AG04449 (cell line): ENCODE measurements around the gene ADGRF1.
"Not testable (repeated sequence)": the region's sequence is repeated elsewhere in the genome, so short reads cannot be mapped to it uniquely, and the experiment has no call there.

Source experiments
- CTCF ChIA-PET: fragments of 350-600 bp; formaldehyde crosslinking; extraction: SDS; loops from one replicate; lab custom pipeline; 2021; ENCODE audit warnings: antibody characterized with exemption; lab: Yijun Ruan, JAX
- POLR2A ChIA-PET: fragments of 400-600, 350-600 bp; formaldehyde crosslinking; extraction: SDS; loops from one replicate; lab custom pipeline; 2020; ENCODE audit warnings: antibody characterized with exemption, inconsistent platforms; lab: Yijun Ruan, JAX
- DNase-seq: peaks from one replicate; pipeline ENCODE4 v3.0.0-alpha.2; 2010; ENCODE audit warnings: low read depth, low spot score
- H3K4me3 ChIP-seq: 2 replicates; pipeline ENCODE4 v1.5.1; 2011; ENCODE audit warnings: low read depth, mild to moderate bottlenecking, control low read depth, low read length
- TF ChIP-seq, protein P1 (sequence below): IDR thresholded peaks from one replicate; pipeline ENCODE4 v1.5.1; 2011; ENCODE audit warnings: mild to moderate bottlenecking, moderate library complexity, low read length, control low read depth, inconsistent platforms; ENCODE audit not compliant: insufficient read depth; ENCODE audit errors: missing control alignments

Gene ADGRF1

GRCh38 chr6:47042275-47042791 is at the start of gene ADGRF1:
Gene ADGRF1, minus strand, starts transcription at chr6:47042332. Its CDS starts 13,271 bp downstream, at chr6:47029061.
- CTCF ChIA-PET: interaction anchor here (0.9 to 3.0 kb wide), 4 partner anchors 24 to 194 kb away, joined by 3 to 14 read pairs (median 4); no protein-coding TSS in a partner anchor
- TF ChIP-seq, protein P1, sequence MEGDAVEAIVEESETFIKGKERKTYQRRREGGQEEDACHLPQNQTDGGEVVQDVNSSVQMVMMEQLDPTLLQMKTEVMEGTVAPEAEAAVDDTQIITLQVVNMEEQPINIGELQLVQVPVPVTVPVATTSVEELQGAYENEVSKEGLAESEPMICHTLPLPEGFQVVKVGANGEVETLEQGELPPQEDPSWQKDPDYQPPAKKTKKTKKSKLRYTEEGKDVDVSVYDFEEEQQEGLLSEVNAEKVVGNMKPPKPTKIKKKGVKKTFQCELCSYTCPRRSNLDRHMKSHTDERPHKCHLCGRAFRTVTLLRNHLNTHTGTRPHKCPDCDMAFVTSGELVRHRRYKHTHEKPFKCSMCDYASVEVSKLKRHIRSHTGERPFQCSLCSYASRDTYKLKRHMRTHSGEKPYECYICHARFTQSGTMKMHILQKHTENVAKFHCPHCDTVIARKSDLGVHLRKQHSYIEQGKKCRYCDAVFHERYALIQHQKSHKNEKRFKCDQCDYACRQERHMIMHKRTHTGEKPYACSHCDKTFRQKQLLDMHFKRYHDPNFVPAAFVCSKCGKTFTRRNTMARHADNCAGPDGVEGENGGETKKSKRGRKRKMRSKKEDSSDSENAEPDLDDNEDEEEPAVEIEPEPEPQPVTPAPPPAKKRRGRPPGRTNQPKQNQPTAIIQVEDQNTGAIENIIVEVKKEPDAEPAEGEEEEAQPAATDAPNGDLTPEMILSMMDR: no peak
- DNase-seq: no peak
- POLR2A ChIA-PET: no interaction called here
- no peak within 1 kb of the TSS for H3K4me3 ChIP-seq

- no peak for DNase-seq
- TF ChIP-seq, protein P1: no peak
- no peak overlapping the region for H3K4me3 ChIP-seq
- ChIA-PET CTCF (interaction anchor here (12.1 kb wide), 1 partner anchor 220 kb away, joined by 331 read pairs; the partner anchor contains the start of gene TNFRSF21), POLR2A (no interaction called here)
Measured at GRCh38 chr6:47090881-47091280, 48.7 kb upstream of the ADGRF1 start.

GRCh38 chr6:47089473-47089872 is 47.3 kb upstream of the ADGRF1 start:
- DNase-seq, H3K4me3 ChIP-seq, POLR2A ChIA-PET: not testable (repeated sequence)
- CTCF ChIA-PET: interaction anchor here (12.1 kb wide), 1 partner anchor 221 kb away, joined by 331 read pairs; the partner anchor contains the start of gene TNFRSF21

- ChIA-PET CTCF (interaction anchor here (0.9 kb wide), 1 partner anchor 11 kb away, joined by 3 read pairs; no protein-coding TSS in a partner anchor), POLR2A (no interaction called here)
- TF ChIP-seq, protein P1: no peak
- no peak for DNase-seq
- H3K4me3 ChIP-seq: no peak overlapping the region
Measured at GRCh38 chr6:47086051-47086770, 44.1 kb upstream of the ADGRF1 start.

- TF ChIP-seq, protein P1: no peak
- ChIA-PET POLR2A (no interaction called here), CTCF (interaction anchor here (1.6 to 3.5 kb wide), 2 partner anchors 12 to 14 kb away, joined by 5 to 18 read pairs; no protein-coding TSS in a partner anchor)
Measured at GRCh38 chr6:47084610-47085009, 42.5 kb upstream of the ADGRF1 start.

GRCh38 chr6:47083586-47084047 is 41.5 kb upstream of the ADGRF1 start:
- no peak overlapping the region for H3K4me3 ChIP-seq
- ChIA-PET POLR2A (no interaction called here), CTCF (interaction anchor here (1.2 to 3.5 kb wide), 4 partner anchors 9 to 227 kb away, joined by 3 to 18 read pairs (median 4); no protein-coding TSS in a partner anchor)
- no peak for DNase-seq
- TF ChIP-seq, protein P1: no peak

More at GRCh38 chr6:47084610-47085009, 42.5 kb upstream of the ADGRF1 start:
- H3K4me3 ChIP-seq: no peak overlapping the region
- no peak for DNase-seq
